Activated naive CD4-positive, alpha-beta T cell (primary cell): ENCODE data around the gene GNAZ.

ENCODE experiments used
- DNase-seq, 4 experiments: peaks; one replicate each; lab custom pipeline; 2025; lab: John Stamatoyannopoulos, UW

The GNAZ gene

DNA sequence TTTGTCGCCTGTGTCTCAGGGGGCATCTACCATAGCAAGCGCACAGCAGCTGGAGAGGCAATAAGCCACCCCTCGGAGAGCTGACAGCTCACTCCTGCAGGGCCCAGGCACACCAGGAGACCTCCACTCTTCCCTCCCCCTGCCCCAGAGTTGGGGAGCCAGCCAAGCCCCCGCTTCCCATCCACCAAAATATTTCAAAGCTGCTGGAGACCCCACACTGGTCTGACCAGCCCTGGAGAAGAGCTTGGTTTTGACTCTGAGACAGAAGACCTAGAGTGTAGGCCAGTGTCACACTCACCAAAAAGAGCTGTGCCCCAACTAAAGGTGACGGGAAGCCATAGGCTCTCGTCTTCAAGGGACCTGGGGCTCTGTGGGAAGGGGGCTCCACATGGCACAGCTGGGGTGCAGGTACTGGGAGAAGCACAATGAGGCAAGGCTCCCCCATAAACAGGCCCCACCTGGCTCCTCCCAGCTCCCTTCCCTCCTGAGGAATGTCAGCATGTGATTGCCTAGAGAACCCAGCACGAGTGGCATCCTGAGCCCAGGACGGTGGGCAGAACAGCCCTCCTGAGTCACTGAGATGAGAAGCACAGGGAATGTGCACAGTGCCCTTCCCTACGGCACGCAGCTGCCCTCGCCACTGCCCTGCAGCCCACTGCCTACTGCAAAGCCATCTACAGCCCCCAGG, 5.8 kb upstream of the GNAZ start:
- DNase-seq, result no peak

- DNase-seq, result no peak
Observed at GRCh38 chr22:23065069-23065451, 5.3 kb upstream of the GNAZ start.

- no peak for DNase-seq
Observed at GRCh38 chr22:23065495-23066122, 4.7 kb upstream of the GNAZ start.

GRCh38 chr22:23066200-23067022, 3.9 kb upstream of the GNAZ start:
- no peak for DNase-seq

GRCh38 chr22:23067023-23067650, 3.2 kb upstream of the GNAZ start:
- no peak for DNase-seq

- no peak for DNase-seq
Observed at GRCh38 chr22:23067691-23068090, 2.6 kb upstream of the GNAZ start.

DNA sequence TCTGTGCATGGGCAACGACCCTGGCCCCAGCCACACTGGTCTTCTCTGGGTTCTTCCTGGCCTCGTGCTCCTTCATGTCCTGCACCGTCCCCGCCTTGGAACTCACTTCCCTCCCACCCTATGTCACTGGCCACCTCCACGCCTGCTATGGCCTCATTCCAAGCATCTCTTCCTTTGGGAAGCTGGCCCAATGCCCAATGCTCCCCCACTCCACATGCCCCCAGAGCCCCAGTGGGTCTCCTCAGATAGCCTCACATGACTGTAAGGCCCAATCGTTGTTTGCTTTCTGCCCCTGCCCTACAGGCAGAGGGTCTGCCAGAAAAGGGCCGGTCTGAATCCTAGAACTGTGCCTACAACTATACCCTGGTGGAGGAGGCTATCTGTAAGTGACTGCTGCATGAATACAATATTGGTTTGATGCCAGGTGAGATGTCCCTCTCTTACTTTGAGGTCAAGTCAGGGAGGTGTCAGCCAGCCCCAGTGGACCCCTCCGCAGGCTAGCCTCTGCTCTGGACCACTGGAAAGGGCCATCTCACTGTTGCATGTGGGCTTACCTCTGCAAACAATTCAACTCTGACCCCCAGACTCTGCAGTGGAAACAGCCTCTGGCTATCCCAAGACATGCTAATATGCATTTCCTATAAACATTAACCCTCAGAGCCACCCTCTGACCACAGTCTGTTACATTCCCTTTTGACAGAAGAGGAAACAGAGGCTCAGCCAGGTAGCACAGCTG, 2.1 kb upstream of the GNAZ start:
- no peak for DNase-seq

- DNase-seq, result no peak
Observed at GRCh38 chr22:23068832-23069385, 1.4 kb upstream of the GNAZ start.

GRCh38 chr22:23069502-23070357, 589 bp upstream of the GNAZ start:
- peak; percentile 64 to 86 (median 73) for DNase-seq

DNA sequence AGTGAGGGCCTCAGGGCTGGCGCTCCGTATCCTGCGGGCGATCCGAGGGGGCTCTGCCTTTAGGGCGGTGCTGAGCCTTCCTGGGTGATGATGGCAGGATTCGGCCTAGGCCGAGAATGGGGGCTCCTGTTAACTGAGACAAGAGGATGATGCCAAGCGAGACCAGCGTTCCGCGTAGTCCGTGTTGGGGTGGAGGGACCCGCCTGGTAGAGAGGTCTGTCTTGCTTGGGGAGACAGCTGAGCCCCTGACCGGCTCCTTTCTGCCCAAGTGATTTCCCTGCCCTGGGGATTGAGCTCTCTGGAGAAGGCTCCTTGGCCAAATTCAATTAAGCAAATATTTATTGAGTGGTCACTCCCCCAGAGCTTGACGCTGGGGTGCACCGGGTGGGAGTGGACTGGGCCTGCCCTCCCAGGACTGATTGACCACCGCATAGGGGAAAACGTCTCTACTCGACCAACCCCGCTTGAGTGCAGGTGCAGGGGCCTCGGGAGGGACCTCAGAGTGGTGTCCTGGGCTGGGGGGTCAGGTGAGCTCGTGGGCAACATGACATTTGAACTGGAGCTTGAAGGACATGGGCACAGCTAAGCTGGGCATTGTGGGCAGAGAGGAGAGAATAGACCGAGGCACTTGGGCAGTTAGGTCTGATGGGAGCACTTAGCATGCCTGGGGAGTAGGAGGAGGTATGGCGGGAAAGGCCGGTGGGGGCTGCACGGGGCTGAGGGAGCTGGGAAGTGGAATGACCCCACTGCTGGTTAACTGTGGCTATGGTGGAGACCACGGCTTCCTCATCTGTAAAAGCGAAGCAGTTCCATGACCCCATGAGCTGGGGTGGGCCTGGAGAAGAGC, 1.1 kb downstream of the GNAZ start:
- DNase-seq, result no peak

DNA sequence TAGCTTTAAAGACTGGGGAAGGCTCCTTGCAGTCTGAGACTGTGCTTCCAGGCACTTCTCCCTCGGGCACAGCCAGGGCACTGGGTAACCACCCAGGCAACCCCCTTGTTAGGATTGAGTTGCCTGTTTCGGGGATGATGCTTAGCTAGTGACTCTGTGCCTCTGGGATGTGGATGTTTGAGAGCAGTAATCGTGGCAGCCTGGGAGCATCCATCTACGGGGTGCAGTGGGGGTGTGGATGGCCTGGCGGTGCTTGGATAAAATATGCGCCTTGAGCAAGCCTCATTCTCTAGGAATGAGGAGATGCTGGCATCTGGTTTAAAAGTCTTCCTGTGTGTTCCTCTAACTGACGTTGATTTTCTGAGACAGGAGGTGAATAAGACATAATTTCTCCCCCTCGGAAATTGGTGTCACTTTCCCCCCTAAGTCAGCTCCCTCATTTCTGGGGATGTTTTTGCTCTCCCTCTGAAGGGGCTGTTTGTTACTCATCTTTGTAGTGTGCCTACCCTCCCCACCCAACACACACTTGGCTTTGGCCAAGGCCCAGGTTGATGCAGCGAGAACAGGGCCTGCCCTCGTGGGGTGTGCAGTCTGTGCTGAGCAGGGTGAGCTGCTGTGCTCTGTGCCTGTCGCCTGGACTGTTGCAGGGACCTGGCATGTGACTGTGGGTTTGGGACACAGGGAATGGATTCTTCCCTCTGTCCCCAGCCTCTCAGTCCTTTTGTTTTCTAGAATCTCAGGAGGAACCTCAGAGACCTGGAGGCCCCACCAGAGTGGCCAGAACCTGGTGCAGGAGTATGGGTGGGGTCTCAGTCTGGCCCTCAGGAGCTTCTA, 2.0 kb downstream of the GNAZ start:
- no peak for DNase-seq

- no peak for DNase-seq
Observed at GRCh38 chr22:23072911-23073491, 2.7 kb downstream of the GNAZ start.

DNA sequence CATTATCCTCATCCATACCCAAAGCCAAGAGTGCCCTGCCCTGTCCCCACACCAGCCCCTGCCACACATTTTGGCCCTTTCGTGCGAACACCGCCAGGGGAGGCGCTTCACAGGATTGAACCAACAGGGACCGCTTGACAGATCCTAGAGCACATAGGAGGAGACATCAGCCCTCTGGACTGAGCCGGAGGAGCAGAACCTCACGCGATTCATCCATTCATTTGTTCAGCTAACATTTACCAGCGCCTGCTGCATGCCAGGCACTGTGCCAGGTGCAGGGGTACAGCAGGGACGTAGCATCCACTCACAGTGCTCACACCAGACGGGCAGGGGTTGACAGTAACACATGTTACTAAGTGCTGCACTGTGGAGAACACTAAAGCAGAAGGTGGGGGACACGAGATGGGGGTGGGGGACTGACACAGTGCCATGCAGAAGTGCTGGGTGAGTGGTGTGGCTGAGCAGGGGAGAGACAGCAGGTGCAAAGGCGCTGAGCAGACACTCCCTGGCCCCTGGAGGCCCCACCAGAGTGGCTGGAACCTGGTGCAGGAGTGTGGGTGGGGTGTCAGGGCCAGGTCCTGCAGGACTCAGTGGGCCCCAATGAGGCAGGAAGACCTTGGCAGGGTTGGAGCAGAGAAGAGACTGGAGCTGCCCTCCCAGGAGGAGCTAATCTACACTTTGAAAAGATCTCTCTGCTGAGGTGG, 3.4 kb downstream of the GNAZ start:
- no peak for DNase-seq

DNA sequence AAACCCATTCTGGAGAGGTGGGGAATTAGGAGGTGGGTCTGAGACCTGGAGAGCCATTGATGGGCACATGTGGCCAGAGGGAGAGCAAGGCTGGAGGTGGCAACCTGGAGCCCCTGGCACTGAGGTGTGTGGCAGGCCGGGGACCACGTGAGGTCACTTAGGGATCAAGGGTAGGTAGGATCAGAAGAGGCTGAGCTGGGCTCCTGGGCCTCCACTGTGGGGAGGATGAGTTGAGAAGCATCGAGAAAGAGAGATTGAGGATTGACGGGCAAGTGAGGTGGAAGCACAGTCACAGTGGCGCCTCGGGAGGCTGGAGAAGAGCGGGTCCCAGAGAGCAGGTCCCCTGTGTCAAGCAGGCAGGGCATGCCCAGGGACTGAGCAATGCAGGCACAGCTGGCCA, 4.1 kb downstream of the GNAZ start:
- no peak for DNase-seq

DNA sequence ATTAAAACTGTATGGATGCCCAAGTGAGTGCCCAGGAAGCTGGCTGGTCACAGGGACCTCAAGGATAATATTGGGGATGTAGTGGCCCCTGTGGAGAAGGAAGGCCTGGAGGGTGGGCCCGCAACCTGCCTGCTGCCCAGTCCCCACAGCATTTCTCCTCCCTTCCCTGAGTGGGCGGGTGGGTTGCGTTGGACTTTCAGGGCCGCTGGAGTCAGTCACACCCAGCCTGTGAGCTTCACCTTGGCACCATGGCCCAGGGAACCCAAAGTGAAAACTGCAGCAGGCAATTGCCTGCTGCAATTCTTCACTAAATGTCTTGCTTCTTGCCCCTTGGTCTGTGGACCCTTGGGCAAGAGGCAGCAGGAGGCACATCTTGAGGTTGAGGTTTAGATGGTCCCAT, 4.7 kb downstream of the GNAZ start:
- no peak for DNase-seq

- DNase-seq, result no peak
Observed at GRCh38 chr22:23075525-23076216, 5.4 kb downstream of the GNAZ start.

DNA sequence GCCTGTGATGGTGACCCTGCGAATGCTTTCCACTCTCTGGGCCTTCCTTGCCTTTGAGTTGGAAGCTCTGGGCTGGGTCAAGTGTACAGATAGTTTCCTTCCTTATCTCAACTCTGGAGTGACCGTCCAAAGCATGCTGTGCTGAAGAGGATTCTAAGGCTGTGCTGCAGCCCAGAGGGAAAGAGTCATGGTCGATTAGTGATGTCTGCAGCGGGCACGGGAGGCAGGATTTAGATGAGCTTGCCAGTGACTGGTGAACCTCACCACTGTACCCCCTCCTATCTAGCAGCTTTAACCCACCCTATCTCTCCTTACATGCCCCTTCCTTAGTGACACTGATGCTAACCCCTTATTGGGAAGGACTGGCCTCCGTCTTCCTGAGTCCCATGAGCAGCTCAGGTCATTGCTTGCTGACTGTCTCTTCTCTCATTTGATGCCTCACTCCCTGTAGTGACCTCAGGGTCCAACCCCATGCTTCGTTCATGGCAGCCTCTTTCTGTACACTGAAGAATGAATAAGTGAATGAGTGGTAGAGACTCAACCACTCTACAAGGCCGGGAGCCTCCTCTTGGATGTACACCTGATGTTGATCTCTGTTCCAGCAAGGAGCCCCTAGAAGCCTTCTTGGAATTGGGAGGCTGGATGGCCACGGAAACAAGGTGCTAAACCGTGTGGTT, 6.7 kb downstream of the GNAZ start:
- DNase-seq, result no peak
